Calu3 (cell line): ENCODE results near the gene PPIC. TPM values are rescaled to one million over a fixed set of nuclear protein-coding genes. Genes with fewer than 3 reads are reported as not detected.

Experiments used
- Bru-seq: library from RNA; stranded (reverse); fragments of 400-500 nt; gene quantifications from one replicate; lab custom pipeline; 2021; lab: Mats Ljungman, UMichigan
- BruChase-seq, 2 experiments: library from RNA; stranded (reverse); fragments of 400-500 nt; gene quantifications; one replicate each; lab custom pipeline; 2021; lab: Mats Ljungman, UMichigan
- BruUV-seq: library from RNA; stranded (reverse); fragments of 400-500 nt; replicated peaks from 2 replicates; lab custom pipeline; 2021; lab: Mats Ljungman, UMichigan
- CTCF ChIA-PET: fragments of 300-600 bp; sonication (Branson Sonifier 250); formaldehyde crosslinking; loops from one replicate; lab custom pipeline; 2022; ENCODE audit warnings: antibody characterized with exemption; lab: Charles Lee
- DNase-seq: peaks from one replicate; pipeline ENCODE4 v3.0.0; 2022
- H3K27ac Mint-ChIP-seq: one replicate; pipeline ENCODE4 v1.8.0; 2022; ENCODE audit warnings: mixed read lengths; ENCODE audit not compliant: unreplicated experiment
- H3K27me3 Mint-ChIP-seq: one replicate; pipeline ENCODE4 v1.8.0; 2022; ENCODE audit warnings: mixed read lengths; ENCODE audit not compliant: unreplicated experiment
- H3K36me3 Mint-ChIP-seq: one replicate; pipeline ENCODE4 v1.8.0; 2022; ENCODE audit warnings: mild to moderate bottlenecking, moderate library complexity, mixed read lengths; ENCODE audit not compliant: insufficient read depth, unreplicated experiment
- H3K4me1 Mint-ChIP-seq: one replicate; pipeline ENCODE4 v1.8.0; 2022; ENCODE audit warnings: mild to moderate bottlenecking, low read depth, mixed read lengths; ENCODE audit not compliant: unreplicated experiment
- H3K4me3 Mint-ChIP-seq: one replicate; pipeline ENCODE4 v1.8.0; 2022; ENCODE audit warnings: mild to moderate bottlenecking, low read depth, moderate library complexity, mixed read lengths; ENCODE audit not compliant: unreplicated experiment
- H3K9me3 Mint-ChIP-seq: one replicate; pipeline ENCODE4 v1.8.0; 2022; ENCODE audit warnings: low read depth, mixed read lengths; ENCODE audit not compliant: unreplicated experiment
- CTCF ChIP-seq: fragments of 200-600 bp; IDR thresholded peaks from one replicate; pipeline ENCODE4 v1.8.0; 2022; ENCODE audit warnings: antibody characterized with exemption; ENCODE audit not compliant: unreplicated experiment
- intact Hi-C: fragments of 100-400 bp; cut with micrococcal nuclease; formaldehyde crosslinking; loops from one replicate; pipeline ENCODE4 v1.10.0; 2022; ENCODE audit not compliant: unreplicated experiment
- long read RNA-seq: library from polyadenylated mRNA; stranded (forward); transcript quantifications from one replicate; pipeline ENCODE4 v2.0.0, GENCODE V29; 2022
- total RNA-seq: library from RNA; stranded (reverse); gene quantifications from 2 replicates; pipeline ENCODE4 v1.2.3, GENCODE V29; 2022

PPIC gene
- total RNA-seq: 43.5 and 43.9 TPM in 2 replicates
- Bru-seq, nascent RNA: percentile 63 among the genes with signal in this experiment
- percentile 72 among the genes with signal in this experiment for BruChase-seq, experiment 1, labeled RNA remaining after a 6-hour chase
- percentile 69 among the genes with signal in this experiment for BruChase-seq, experiment 2, labeled RNA remaining after a 2-hour chase
- long read RNA-seq, transcript PPIC-201 (5 exons, 1,380 nt): major isoform, 166 of 175 reads
- long read RNA-seq, partial matches to known transcripts: 5 of 175 reads
- long read RNA-seq, other reads (novel, unspliced or antisense): 4 of 175 reads

- Mint-ChIP-seq H3K9me3 (no peaks in the 10 kb centered on the region), H3K27ac (peak within 1 kb of the TSS; percentile 76), H3K4me1 (peaks cover 23% of the 10 kb centered on the region), H3K4me3 (peak within 1 kb of the TSS; percentile 89), H3K27me3 (no peaks in the 10 kb centered on the region), H3K36me3 (peaks cover 27% of the 10 kb centered on the region)
- CTCF ChIA-PET: no interaction called here
- peak; percentile 95 for DNase-seq
- no TSS peak for BruUV-seq
- intact Hi-C loops: loop anchor here (5.0 to 10.0 kb wide), 2 partner anchors 178 to 189 kb away; partner anchors contain the start of gene SNX24
- TF ChIP-seq CTCF: no peak
Observed at GRCh38 chr5:123036391-123037103, at the start of gene PPIC. Gene PPIC, minus strand, starts transcription at chr5:123036725. Its CDS starts 100 bp downstream, at chr5:123036625.

- H3K27ac Mint-ChIP-seq: no peak overlapping the region
- CTCF ChIA-PET: no interaction called here
- H3K36me3 Mint-ChIP-seq: peaks cover 24% of the 10 kb centered on the region
- BruUV-seq: no TSS peak
- TF ChIP-seq CTCF: no peak
- no peak for DNase-seq
- H3K9me3 Mint-ChIP-seq: no peaks in the 10 kb centered on the region
- H3K4me3 Mint-ChIP-seq: no peak overlapping the region
- intact Hi-C loops: loop anchor here (5.0 kb wide), 1 partner anchor 583 kb away; no protein-coding TSS in a partner anchor
- peaks cover 96% of the 10 kb centered on the region for H3K27me3 Mint-ChIP-seq
- H3K4me1 Mint-ChIP-seq: peaks cover 28% of the 10 kb centered on the region
Observed at GRCh38 chr5:123085638-123086286, 49.2 kb upstream of the PPIC start.

GRCh38 chr5:123084730-123085605, 48.4 kb upstream of the PPIC start:
- no peak for DNase-seq
- TF ChIP-seq CTCF: no peak
- intact Hi-C loops: loop anchor here (5.0 kb wide), 1 partner anchor 583 kb away; no protein-coding TSS in a partner anchor

More at GRCh38 chr5:123084730-123085605, 48.4 kb upstream of the PPIC start:
- H3K36me3 Mint-ChIP-seq: peaks cover 16% of the 10 kb centered on the region
- no TSS peak for BruUV-seq
- no peaks in the 10 kb centered on the region for H3K9me3 Mint-ChIP-seq
- no peak overlapping the region for H3K4me3 Mint-ChIP-seq
- H3K27me3 Mint-ChIP-seq: peaks cover 96% of the 10 kb centered on the region
- H3K27ac Mint-ChIP-seq: no peak overlapping the region
- CTCF ChIA-PET: interaction anchor here (0.6 to 0.8 kb wide), 2 partner anchors 125 to 411 kb away, joined by 3 to 5 read pairs; no protein-coding TSS in a partner anchor
- peaks cover 28% of the 10 kb centered on the region for H3K4me1 Mint-ChIP-seq
